Panc1 (cell line): ENCODE results near the gene GOLGB1. TPM values are rescaled to one million over a fixed set of nuclear protein-coding genes. Genes with fewer than 3 reads are reported as not detected.

Experiments
- ATAC-seq: fragments of 200-7000 bp; cut with Tn5 transposase; 2 replicates; pipeline ENCODE4 v1.9.1; 2020; ENCODE audit warnings: mild to moderate bottlenecking, moderate library complexity
- BruUV-seq: library from RNA; stranded (reverse); fragments of 400-500 nt; replicated peaks from 2 replicates; lab custom pipeline; 2021; lab: Mats Ljungman, UMichigan
- CTCF ChIA-PET: fragments of 300-600 bp; sonication (Branson Sonifier 250); formaldehyde crosslinking; loops from one replicate; lab custom pipeline; 2022; ENCODE audit warnings: antibody characterized with exemption; lab: Charles Lee
- POLR2A ChIA-PET: fragments of 300-600 bp; sonication (Branson Sonifier 250); formaldehyde crosslinking; loops from one replicate; lab custom pipeline; 2022; ENCODE audit warnings: antibody characterized with exemption; lab: Charles Lee
- DNase-seq: peaks from one replicate; pipeline ENCODE4 v3.0.0-alpha.2; 2010; ENCODE audit warnings: low read depth, low spot score
- H3K27ac ChIP-seq: 2 replicates; pipeline ENCODE4 v1.5.1; 2011; ENCODE audit warnings: mild to moderate bottlenecking, low read length, inconsistent platforms
- H3K27me3 ChIP-seq: fragments of 200-500 bp; sonication (Bioruptor generic); 2 replicates; pipeline ENCODE4 v1.6.0; 2014; ENCODE audit warnings: low read length, inconsistent platforms; ENCODE audit not compliant: control insufficient read depth, insufficient read depth
- H3K36me3 ChIP-seq: fragments of 200-500 bp; sonication (Bioruptor generic); 2 replicates; pipeline ENCODE4 v1.5.1; 2014; ENCODE audit warnings: inconsistent platforms, mild to moderate bottlenecking, low read length, moderate library complexity; ENCODE audit not compliant: control insufficient read depth, insufficient read depth
- H3K4me1 ChIP-seq: 2 replicates; pipeline ENCODE4 v1.5.1; 2011; ENCODE audit warnings: inconsistent platforms, mild to moderate bottlenecking, low read length, moderate library complexity; ENCODE audit not compliant: control insufficient read depth, insufficient read depth
- H3K4me3 ChIP-seq, 2 experiments: 2 replicates each; pipeline ENCODE4 v1.5.1; 2011 to 2012; ENCODE audit warnings: low read depth in 2 of 2, low read length in 2 of 2, mild to moderate bottlenecking in 2 of 2, inconsistent platforms in 1 of 2, moderate library complexity in 1 of 2
- H3K9me3 ChIP-seq: fragments of 200-500 bp; sonication (Bioruptor generic); 2 replicates; pipeline ENCODE4 v1.5.1; 2014; ENCODE audit warnings: low read depth, mild to moderate bottlenecking, inconsistent platforms, low read length, moderate library complexity; ENCODE audit not compliant: control insufficient read depth, insufficient read depth
- CTCF ChIP-seq: fragments of 450-650 bp; IDR thresholded peaks from 2 replicates; pipeline ENCODE4 v1.5.1; 2017; ENCODE audit warnings: mild to moderate bottlenecking
- POLR2AphosphoS5 ChIP-seq: IDR thresholded peaks from 2 replicates; pipeline ENCODE4 v1.6.1; 2012; ENCODE audit warnings: mild to moderate bottlenecking, low read depth, low read length, moderate library complexity
- REST ChIP-seq, 2 experiments: IDR thresholded peaks; 2 replicates each; pipeline ENCODE4 v1.6.1; 2011 to 2012; ENCODE audit warnings: low read depth in 2 of 2, control low read depth in 1 of 2, low read length in 1 of 2, mild to moderate bottlenecking in 1 of 2, moderate library complexity in 1 of 2; ENCODE audit not compliant: insufficient read depth in 1 of 2
- SIN3A ChIP-seq: IDR thresholded peaks from 2 replicates; pipeline ENCODE4 v1.6.1; 2012; ENCODE audit warnings: low read depth, mild to moderate bottlenecking, low read length, moderate library complexity, borderline replicate concordance; ENCODE audit not compliant: insufficient read depth
- TCF7L2 ChIP-seq: IDR thresholded peaks from 2 replicates; pipeline ENCODE4 v1.6.1; 2011; ENCODE audit warnings: mild to moderate bottlenecking, low read depth, low read length, inconsistent platforms
- in situ Hi-C: cut with HindIII; loops from 2 replicates; pipeline ENCODE4 v1.10.0; 2016; ENCODE audit warnings: low sequenced_read_pairs, low pct_unique_long_range_greater_than_20kb
- intact Hi-C: fragments of 100-400 bp; cut with micrococcal nuclease; formaldehyde crosslinking; loops from one replicate; pipeline ENCODE4 v1.10.0; 2022; ENCODE audit not compliant: unreplicated experiment
- total RNA-seq: library from RNA; stranded (reverse); gene quantifications from one replicate; pipeline ENCODE4 v1.2.1, GENCODE V29; 2021; ENCODE audit not compliant: unreplicated experiment

The GOLGB1 gene
- total RNA-seq, 1 experiment from 2014 or later, result 49.7 TPM

GRCh38 chr3:121718205-121718846 is 31.2 kb downstream of the GOLGB1 start:
- no TSS peak for BruUV-seq
- in situ Hi-C loops (no loop called here), intact Hi-C loops (no loop called here)
- Histone ChIP-seq H3K27me3 (no peaks in the 10 kb centered on the region), H3K4me1 (no peaks in the 10 kb centered on the region), H3K9me3 (no peaks in the 10 kb centered on the region), H3K36me3 (peaks cover 26% of the 10 kb centered on the region), H3K4me3 (no peak overlapping the region), H3K27ac (no peak overlapping the region)
- TF ChIP-seq TCF7L2 (no peak), POLR2AphosphoS5 (no peak), SIN3A (no peak), CTCF (no peak), REST (IDR thresholded peaks at IDR 0.05; ENCODE audit: insufficient read depth in 1 of 2, low read depth in 2 of 2, low read length in 1 of 2) (no peak)
- POLR2A ChIA-PET, result no interaction called here
- CTCF ChIA-PET, result no interaction called here
- ATAC-seq (no peak), DNase-seq (no peak)

GRCh38 chr3:121710347-121710746 is 39.2 kb downstream of the GOLGB1 start:
- in situ Hi-C loops, result no loop called here
- BruUV-seq, result no TSS peak
- TF ChIP-seq CTCF (no peak), REST (IDR thresholded peaks at IDR 0.05; ENCODE audit: insufficient read depth in 1 of 2, low read depth in 2 of 2, low read length in 1 of 2) (no peak), POLR2AphosphoS5 (no peak), TCF7L2 (no peak), SIN3A (no peak)
- POLR2A ChIA-PET, result interaction anchor here (0.6 kb wide), 1 partner anchor 40 kb away, joined by 3 read pairs; no protein-coding TSS in a partner anchor
- Histone ChIP-seq H3K27me3 (no peaks in the 10 kb centered on the region), H3K36me3 (0 out of 2 replicates have a peak, but pooled peaks cover 2% of the 10 kb centered on the region), H3K27ac (no peak overlapping the region), H3K4me1 (no peaks in the 10 kb centered on the region), H3K4me3 (no peak overlapping the region), H3K9me3 (no peaks in the 10 kb centered on the region)
- ATAC-seq, result no peak
- CTCF ChIA-PET, result no interaction called here
- intact Hi-C loops, result no loop called here
- no peak for DNase-seq
